Inflammatory macrophage (primary cell): ENCODE measurements around the gene PPP3CA.
"Not testable (repeated sequence)": the region's sequence is repeated elsewhere in the genome, so short reads cannot be mapped to it uniquely, and the experiment has no call there.

Experiments
- DNase-seq, 2 donors: peaks; one replicate each; pipeline ENCODE4 v3.0.0-alpha.2; 2020 to 2022

PPP3CA gene

DNA sequence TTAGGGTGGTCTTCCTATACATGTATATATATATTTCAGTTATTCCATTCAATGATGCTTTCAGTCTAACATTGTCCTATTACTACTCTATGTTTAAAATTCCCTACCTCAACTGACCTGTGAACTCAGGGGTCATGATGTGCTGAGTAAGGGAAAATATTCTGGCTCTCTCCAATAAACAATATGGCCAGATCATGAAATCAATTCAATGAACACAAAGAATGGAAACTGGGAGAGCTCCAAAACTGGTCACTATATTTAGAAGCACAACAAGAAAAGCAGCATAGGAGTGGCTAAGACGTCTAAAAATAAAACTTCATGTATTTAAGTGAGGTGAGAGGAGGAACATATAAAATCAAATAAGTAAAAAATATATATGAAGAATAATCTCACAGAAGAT, 304.5 kb downstream of the PPP3CA start:
- DNase-seq, result no peak

GRCh38 chr4:101040776-101041175, 306.6 kb downstream of the PPP3CA start:
- no peak for DNase-seq

DNA sequence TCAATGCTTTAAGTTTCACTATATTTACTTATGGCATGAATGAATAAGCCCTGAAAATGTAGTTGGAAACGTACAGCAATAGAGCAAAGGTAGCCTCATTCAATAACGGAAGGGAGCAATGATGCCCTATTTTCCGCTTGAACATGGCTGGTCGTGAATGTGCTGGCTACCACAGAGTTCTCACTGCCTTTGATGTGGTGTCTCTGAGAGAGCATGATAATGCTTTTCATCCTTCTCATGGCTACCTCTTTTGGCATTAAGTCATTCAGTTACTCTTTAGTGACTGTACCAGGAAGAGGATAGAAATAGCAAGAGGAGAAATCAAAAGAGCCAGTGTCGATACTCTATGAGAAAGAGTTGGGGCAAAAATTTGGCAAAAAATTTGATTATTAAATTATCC, 308.0 kb downstream of the PPP3CA start:
- DNase-seq, result no peak

DNA sequence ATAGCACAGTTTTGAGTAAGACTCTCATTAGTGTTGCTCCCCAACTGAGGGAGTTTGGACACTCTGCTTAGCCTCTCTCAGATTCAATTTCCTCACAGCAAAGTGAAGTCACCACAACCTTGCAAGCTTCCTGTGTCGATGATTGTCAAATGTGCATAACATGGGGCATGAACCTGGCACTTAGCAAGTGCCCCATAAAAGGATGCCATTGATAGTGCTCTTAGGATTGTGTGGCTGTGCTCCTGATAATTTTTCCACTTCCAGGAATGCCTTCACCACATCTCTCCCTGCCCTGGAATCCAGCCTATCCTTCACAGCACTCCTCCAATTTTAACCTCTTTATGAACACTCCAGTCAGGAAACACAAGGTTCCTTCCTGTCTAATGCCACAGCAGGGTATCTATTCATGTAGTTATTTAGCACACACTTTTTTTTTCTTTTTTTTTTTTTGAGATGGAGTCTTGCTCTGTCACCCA, 309.4 kb downstream of the PPP3CA start:
- no peak for DNase-seq

GRCh38 chr4:101037249-101037648, 310.1 kb downstream of the PPP3CA start:
- no peak for DNase-seq

GRCh38 chr4:101035487-101035886, 311.8 kb downstream of the PPP3CA start:
- DNase-seq, result no peak

DNA sequence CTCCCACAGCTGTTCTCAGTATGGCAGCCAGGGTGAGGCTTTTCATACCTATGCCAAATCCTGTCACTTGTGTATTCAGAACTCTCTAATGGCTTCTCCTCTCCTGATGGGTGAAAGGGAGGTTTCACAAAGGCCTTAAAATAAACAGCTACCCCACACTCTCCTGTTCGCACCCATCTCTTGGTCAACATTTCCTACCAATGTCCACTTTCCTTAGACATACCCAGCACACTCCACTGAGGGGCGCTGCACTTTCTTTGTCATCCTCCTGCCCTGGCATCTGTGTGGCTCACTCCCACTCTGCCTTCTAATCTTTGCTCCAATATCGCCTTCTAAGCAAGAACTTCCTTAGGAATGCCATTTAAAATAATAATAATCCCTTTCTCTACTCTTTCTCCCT, 313.3 kb downstream of the PPP3CA start:
- DNase-seq, result no peak

- DNase-seq, result no peak
These were observed 314.8 kb downstream of the PPP3CA start for GRCh38 chr4:101032541-101032940.

DNA sequence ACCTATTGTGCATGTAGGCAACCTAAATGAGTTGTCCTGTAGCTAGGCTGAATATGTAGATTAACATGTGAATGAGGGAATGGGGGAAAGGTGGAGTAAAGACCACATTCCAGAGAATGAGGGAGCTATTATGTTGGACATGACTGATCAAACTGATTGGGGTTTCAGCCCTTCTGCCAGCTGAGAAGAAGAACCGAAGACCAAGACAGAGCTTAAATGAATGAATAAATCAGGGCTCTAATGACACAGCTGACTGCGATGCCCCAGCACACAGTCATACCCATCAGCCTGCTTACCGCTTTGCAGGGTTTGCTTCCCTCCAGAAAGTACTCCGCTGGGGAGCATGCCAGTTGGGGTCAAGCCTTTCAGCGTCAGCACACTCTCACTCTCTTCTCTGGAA, 315.4 kb downstream of the PPP3CA start:
- no peak for DNase-seq

- no peak for DNase-seq
These were observed 318.4 kb downstream of the PPP3CA start for GRCh38 chr4:101028886-101029285.

DNA sequence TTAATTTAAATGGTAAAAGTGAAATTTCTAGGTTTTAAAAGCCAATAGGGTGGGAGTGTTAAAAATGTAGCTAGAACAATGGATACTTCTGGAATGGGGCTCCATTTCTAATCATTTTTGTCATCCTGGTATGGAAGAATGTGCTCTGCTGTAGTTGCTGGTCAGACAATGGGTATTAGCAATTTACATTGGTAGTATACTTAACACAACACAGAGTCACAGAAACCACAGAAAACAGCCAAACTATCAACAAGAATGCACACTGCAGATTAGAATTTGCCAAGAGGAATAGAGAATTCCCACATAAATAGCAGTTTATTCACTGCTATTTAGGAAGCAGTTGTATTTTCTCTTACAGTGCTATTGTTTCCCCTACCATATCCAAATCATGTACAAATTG, 319.6 kb downstream of the PPP3CA start:
- no peak for DNase-seq

GRCh38 chr4:101025755-101026154, 321.6 kb downstream of the PPP3CA start:
- DNase-seq, result no peak

GRCh38 chr4:101022151-101023024, 324.9 kb downstream of the PPP3CA start:
- no peak for DNase-seq

DNA sequence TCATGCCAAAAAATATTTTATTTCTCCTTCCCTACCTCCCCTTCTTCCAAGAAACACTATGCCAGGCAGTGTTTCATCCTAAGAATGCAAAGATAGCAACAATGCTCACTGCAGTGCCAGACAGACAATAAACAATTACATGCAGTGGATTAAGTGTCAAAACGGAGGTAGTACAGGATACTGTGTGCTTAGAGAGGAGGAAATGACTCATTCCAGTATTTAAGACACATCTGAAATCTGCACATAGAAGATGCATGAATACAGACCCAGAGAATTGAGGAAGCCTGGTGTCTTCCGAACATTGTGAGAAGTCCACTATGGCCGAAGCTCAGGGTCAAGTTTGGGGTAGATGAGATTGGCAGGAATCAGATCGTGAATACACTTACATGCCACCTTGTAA, 326.4 kb downstream of the PPP3CA start:
- peak; percentile 28 to 47 for DNase-seq

DNA sequence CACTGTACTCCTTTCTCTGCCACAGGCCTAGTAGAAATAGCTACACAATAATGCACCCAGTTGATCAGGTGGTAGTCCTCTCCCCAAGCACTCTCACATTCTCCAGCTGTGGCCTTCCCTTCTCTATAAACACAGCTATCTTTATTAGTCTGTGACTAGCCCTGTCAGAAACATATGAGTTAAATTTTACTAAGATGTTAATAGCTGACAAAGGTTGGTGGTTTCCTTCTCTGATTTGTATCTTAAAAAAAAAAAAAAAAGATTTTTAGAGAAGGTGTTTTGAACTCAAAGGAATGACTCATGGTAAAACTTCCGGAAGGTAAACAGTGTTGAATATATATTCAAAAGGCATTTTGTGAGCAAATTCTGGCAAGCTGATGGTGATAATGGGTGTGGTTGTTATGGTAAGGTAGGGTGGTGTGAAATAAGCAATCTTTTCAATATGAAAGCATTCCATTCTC, 327.4 kb downstream of the PPP3CA start:
- DNase-seq, result no peak

DNA sequence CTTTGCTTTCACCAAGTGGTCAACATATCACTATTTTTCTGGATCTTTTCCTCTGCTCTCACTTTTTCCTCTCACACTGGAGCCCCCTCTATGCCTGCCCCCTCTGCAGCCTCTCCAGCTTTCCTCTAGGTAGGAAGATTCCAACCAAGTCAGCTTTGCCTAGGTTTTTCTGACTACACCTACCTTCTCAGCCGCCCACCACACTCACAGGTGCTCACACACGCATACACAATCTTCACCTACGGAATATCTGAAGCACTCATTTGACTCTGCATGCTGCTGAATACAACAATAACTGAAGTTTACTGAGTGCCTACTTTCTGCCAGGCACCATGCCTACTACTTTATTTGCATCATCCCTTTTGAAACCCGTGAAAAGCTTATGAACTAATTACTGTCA, 328.0 kb downstream of the PPP3CA start:
- DNase-seq, result no peak

DNA sequence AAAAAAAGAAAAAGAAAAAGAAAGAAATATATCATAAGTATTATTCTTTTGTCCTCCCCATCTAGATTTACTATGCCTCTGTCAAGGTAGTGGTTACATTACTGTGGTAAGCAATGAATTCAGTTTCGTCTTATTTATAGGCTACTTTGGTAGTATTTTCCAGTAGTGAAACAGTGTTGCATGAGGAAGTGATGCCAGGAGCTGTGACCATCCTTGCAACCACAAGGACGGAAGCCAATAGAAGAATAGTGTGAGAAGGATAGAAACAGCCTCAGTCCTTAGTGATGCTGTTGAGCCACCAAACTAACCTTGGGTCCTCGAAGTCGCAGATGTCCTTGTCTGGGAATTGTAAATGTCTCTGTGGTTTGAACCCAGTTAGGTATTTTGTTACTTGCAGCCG, 328.5 kb downstream of the PPP3CA start:
- peak; percentile 4 to 17 for DNase-seq

- no peak for DNase-seq
These were observed 332.9 kb downstream of the PPP3CA start for GRCh38 chr4:101014417-101014816.

DNA sequence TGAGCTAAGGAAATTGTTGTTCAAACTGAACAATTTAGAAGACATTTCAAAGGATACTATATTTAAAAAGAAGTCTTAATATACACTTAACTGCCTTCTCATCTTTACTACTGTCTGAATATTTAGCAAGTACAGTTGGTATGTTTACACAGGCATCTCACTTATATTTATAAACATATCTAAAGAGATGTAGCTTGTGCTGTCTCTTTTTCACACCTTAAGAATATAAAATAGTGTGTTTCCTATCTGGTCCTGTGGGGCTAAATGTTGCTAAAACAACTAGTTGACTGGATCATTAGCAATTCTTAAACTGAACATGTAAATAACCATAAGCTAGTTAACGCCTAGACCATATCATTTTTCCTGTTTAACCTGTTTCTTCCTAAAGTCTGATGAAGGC, 336.3 kb downstream of the PPP3CA start:
- DNase-seq, result no peak

DNA sequence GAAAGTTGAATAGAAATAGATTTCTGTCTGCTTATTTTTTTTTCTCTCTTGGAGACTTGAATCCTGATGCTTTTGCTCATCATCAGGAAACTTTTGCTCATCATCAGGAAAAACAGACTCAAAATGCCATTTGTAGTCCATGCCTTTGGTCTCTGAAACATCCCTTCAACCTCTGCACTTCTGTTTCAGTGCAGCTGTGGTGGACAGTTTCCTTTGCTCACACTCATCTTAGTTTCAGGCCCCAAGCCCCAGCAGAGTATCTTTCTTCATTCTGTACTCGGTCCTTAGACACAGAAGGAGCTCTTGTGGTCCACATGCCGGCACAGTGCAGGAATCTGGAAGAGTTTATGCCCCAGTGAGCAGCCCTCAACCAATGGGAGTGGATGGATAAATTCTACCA, 337.9 kb downstream of the PPP3CA start:
- no peak for DNase-seq

- no peak for DNase-seq
These were observed 338.8 kb downstream of the PPP3CA start for GRCh38 chr4:101008503-101008902.

GRCh38 chr4:101005659-101006058, 341.7 kb downstream of the PPP3CA start:
- no peak for DNase-seq

DNA sequence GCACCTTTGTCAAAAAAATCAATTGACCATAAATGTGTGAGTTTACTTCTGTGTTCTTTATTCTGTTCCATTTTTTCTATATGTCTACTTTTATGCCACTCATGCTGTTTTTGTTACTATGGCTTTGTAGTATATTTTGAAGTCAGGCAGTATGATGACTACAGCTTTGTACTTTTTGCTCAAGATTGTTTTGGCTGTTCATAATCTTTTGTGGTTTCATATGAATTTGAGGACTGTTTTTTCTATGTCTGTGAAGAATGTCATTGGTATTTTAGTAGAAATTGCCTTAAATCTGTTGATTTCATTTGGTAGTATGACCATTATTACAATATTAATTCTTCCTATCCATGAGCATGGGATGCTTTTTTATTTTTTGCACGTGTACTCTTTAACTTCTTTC, 346.8 kb downstream of the PPP3CA start:
- no peak for DNase-seq

DNA sequence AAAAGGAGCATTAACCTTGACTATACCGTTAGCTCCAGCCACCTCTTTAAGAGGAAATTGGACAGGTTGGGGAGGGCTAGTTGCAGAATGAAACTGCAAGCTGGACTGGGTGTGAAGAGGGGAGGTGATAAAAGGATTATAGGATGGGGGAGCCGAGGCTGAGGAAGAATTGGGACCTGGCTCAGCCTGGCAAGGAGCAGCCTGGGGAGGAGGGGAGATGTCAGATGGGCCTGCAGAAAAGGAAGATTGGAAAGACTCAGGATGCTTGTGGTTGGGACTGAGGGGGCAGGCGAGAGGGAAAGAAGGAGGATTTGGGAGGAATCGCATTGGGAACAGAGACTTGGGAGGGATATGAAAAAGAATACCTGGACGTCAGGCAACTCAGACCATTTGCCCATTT, 351.7 kb downstream of the PPP3CA start:
- no peak for DNase-seq

GRCh38 chr4:100995002-100995401, 352.3 kb downstream of the PPP3CA start:
- DNase-seq, result not testable (repeated sequence)
